ENCODE measurements around the gene NOTUM.

Gene NOTUM

DNA sequence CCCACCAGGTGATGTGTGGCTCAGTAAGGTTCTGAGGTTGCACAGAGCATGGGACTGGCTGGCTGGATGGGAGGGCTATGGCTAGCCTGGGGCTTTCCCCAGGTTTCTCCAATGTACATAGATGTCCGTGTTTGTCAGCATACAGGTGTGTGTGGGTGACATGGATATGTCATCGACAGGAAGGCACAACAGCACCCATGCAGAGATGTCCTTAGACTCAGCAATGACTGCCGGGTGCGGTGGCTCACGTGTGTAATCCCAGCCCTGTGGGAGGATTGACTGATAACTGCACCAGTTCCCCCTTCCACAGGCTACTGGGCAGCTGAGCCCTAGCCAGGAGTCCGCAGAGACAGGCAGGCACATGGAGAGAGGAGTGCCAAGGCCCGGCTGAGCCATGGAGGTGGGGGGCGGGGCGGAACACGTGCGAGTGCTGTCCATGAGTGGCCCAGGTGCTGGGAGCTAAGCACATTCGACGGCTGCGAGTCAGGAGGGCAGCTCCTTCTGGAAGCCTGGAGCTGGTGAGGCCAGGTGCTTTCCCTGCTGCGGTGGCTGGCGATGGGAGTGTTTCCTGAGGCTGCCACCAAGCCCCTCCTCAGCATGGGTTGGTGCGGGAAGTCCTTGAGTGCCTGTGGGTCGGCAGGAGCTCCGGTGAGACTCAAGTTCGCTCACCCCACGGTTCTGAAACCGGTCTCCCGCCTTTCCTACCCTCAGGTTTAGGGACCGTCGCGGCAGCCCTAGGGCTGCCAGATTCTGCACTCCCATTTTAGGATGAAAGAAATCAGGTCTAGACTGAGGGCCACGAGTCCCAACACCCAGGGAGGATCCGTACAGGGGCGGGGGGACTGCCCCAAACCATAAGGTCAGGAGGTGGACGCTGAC, 15.6 kb upstream of the NOTUM start:
- no peak for DNase-seq (ENCODE audit: low read depth)
- TF ChIP-seq, protein P1, sequence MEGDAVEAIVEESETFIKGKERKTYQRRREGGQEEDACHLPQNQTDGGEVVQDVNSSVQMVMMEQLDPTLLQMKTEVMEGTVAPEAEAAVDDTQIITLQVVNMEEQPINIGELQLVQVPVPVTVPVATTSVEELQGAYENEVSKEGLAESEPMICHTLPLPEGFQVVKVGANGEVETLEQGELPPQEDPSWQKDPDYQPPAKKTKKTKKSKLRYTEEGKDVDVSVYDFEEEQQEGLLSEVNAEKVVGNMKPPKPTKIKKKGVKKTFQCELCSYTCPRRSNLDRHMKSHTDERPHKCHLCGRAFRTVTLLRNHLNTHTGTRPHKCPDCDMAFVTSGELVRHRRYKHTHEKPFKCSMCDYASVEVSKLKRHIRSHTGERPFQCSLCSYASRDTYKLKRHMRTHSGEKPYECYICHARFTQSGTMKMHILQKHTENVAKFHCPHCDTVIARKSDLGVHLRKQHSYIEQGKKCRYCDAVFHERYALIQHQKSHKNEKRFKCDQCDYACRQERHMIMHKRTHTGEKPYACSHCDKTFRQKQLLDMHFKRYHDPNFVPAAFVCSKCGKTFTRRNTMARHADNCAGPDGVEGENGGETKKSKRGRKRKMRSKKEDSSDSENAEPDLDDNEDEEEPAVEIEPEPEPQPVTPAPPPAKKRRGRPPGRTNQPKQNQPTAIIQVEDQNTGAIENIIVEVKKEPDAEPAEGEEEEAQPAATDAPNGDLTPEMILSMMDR (conservative IDR thresholded peaks at IDR 0.05; ENCODE audit: low read depth, low read length) = no peak
- H3K4me3 ChIP-seq (ENCODE audit: low read depth, low read length) = peak overlapping the region; percentile 82

DNA sequence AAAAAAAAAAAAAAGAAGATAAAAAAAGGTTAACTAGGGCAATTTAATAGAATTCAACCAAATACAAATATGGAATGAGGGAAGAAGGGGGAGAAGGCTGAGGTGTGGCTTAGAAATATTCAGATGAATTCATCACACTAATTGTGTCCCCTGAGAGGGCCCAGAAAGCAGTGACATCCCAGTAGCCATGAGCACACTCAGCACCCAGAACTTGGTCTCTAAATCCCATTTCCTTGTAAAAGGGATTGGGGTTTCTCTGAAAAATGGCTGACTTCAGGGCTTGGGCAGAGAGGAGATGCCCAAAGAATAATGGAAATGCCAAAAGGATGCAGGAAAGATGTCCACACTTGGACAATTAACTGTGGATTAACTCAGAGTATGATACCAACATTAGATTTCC, 12.4 kb upstream of the NOTUM start:
- H3K4me3 ChIP-seq (ENCODE audit: low read depth, low read length) = no peak overlapping the region
- TF ChIP-seq, protein P1 (conservative IDR thresholded peaks at IDR 0.05; ENCODE audit: low read depth, low read length) = no peak
- no peak for DNase-seq (ENCODE audit: low read depth)

DNA sequence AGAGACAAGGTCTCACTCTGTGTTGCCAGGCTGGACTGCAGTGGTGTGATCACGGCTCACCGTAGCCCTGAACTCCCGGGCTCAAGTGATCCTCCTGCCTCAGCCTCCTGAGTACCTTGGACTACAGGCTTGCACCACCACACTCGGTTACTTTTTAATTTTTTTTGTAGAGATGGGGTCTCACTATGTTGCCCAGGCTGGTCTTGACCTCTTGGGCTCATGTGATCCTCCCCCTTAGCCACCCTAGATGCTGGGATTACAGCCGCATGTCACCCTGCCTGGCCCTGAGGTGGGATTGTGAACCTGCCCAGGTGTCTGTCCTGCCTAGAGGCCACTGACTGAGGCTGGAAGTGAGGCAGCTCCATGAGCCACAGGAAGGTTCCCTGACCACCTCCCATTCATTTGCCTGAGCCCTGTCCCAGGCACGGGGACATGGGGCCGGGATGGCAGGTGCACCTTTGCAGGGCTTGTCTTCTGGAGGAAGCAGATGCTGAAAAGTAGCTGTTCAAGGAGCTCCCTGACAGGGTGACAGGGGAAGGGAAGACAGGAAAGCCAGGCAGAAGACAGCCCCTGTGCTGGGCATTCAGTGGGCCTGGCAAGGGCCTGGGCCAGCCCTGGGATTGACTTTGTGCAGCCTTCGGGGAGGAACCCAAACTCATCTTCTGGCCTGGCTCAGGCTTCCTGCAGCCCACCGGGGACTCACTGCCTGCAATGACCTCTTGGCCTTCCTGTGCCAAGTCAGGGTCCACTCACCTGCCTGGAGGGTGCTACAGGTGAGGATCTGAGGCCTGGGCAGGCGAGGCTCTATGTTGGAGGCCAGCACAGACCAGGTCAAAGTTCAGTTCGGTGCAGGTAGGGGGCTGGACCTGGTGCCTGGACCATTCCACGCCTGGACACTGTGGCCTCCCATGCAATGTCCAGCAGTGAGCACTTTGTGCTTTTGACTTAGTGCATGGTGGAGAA, 8.1 kb upstream of the NOTUM start:
- DNase-seq (ENCODE audit: low read depth) = no peak
- TF ChIP-seq, protein P1 (conservative IDR thresholded peaks at IDR 0.05; ENCODE audit: low read depth, low read length) = no peak
- no peak overlapping the region for H3K4me3 ChIP-seq (ENCODE audit: low read depth, low read length)

DNA sequence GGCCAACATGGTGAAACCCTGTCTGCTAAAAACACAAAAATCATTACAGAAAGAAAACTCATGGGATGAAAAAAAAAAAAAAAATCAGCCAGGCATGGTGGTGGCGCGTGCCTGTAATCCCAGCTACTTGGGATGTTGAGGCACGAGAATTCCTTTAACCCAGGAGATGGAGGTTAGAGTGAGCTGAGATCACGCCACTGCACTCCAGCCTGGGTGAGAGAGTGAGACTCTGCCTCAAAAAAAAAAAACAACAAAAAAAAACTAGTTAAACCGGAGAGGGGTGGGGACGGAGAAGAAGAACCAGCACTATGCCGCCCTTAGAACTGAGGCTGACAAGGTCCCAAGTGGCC, 7.4 kb upstream of the NOTUM start:
- DNase-seq (ENCODE audit: low read depth) = no peak
- TF ChIP-seq, protein P1 (conservative IDR thresholded peaks at IDR 0.05; ENCODE audit: low read depth, low read length) = no peak
- H3K4me3 ChIP-seq (ENCODE audit: low read depth, low read length) = no peak overlapping the region

DNA sequence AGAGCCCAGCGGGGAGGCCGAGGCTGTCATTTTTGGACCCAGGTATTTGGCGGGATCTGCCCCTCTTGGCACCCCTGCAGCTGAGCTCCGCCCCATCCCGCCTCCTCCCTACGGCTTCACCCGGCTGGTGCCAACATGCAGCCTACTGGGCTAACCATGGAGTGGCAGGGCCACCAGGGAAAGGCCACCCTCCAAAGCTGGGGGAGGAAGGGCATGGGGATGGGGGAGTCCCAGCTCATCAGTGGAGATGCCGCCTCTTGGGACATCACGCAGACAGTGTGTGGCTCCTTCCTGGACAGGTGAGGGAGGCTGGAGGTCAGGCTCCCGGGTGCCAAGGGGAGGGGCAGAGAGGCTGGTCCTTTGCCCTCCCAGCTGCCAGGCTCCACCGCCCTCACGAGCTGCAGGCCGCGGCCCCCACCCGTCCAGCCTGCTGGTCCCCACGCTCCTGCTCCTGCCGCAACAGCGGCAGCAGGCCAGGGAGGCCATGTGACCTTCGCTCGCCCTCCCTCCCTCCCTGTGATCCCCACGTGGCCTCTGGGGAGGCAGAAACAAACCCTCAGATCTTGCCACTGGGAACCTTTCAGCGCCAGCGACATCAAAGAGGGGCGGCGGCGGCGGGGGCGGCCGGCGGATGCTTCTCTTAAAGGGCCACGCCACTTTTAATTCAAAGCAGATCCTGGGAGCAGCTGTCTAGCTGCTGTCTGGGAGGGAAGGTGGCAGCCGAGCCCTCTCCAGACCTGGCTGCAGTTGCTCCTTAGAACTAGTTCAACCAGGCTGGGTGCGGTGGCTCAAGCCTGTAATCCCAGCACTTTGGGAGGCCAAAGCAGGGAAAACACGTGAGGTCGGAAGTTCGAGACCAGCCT, 6.8 kb upstream of the NOTUM start:
- TF ChIP-seq, protein P1 (conservative IDR thresholded peaks at IDR 0.05; ENCODE audit: low read depth, low read length) = no peak
- peak overlapping the region; percentile 8 for H3K4me3 ChIP-seq (ENCODE audit: low read depth, low read length)
- DNase-seq (ENCODE audit: low read depth) = peak; percentile 64

DNA sequence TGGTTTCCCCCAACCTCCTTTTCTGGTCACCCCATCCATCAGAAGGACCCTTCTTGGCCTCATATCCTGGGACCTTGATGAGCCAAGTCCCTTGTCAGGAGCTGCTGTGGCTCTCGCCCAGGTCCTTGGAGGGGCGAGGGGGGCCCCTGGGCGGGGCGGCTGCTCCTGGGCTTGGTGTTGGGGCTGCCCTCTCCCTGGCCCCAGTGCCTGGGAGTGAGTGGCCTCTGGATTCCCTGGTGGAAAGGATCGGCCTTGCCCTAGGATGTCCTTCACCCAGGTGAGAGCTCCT, 6.2 kb upstream of the NOTUM start:
- TF ChIP-seq, protein P1 (conservative IDR thresholded peaks at IDR 0.05; ENCODE audit: low read depth, low read length) = no peak
- no peak for DNase-seq (ENCODE audit: low read depth)
- no peak overlapping the region for H3K4me3 ChIP-seq (ENCODE audit: low read depth, low read length)
